ENCODE data around the gene FBXW2.
A peak's percentile ranks its signal among the peaks of the same experiment; 100 is the strongest.

The FBXW2 gene

DNA sequence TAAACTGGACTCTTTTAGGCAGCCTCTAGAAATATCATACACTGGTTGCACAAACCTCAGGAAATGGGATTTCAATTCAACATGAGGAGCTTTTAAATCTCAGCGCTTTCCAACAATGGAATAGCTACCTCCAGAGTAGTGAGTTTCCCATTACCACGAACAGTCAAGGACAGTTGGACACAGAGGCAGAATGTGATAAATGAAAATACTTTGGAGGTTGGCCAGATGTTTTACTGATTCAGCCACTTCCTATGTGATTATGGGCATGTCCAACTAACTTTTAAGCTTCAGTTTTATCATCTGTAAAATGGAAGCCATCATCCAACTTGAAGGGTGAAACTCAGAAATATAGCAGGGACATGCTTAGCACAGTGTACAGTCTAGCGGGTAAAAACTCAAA, 2.1 kb downstream of the FBXW2 start:
- H3K9ac ChIP-seq (ENCODE audit: insufficient read length) = no peak overlapping the region
- no peak overlapping the region for H3K27ac ChIP-seq
- DNase-seq (ENCODE audit: low read depth, low spot score) = no peak
- no peak for TF ChIP-seq POLR2AphosphoS5 (IDR thresholded peaks at IDR 0.05; ENCODE audit: borderline replicate concordance, low read depth, low read length)
- no peak for TF ChIP-seq EZH2 (IDR thresholded peaks at IDR 0.05)
- no peak for TF ChIP-seq FOXP2 (optimal IDR thresholded peaks at IDR 0.05; ENCODE audit: control extremely low read depth, extremely low read length, insufficient read depth)
- H3K9me3 ChIP-seq (ENCODE audit: low read depth, low read length) = no peaks in the 10 kb centered on the region
- H3K36me3 ChIP-seq (ENCODE audit: insufficient read depth, low read length) = peaks cover 33% of the 10 kb centered on the region
- no peak overlapping the region for H3K4me3 ChIP-seq

DNA sequence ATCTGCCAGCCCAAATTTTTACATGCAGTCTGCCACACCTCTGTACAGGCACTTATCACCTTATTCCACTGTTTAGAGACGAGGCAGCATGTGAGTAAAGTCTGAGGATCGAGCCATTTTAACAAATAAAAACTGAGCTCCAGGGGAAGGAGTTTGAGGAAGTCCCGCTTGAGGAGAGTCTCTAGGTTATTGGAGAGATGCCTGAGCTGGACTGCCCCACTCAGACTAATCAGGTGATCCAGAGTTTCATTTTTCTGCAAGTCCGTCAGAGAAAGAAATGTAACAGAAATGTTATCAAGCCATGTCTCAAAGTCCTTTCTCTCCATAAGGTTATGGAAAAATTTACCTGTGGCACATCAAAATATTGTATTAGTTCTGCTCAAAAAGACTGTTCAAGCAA, 5.3 kb downstream of the FBXW2 start:
- Histone ChIP-seq H3K9me3 (ENCODE audit: low read depth, low read length) (no peaks in the 10 kb centered on the region), H3K9ac (ENCODE audit: insufficient read length) (no peak overlapping the region), H3K27ac (no peak overlapping the region), H3K36me3 (ENCODE audit: insufficient read depth, low read length) (peaks cover 44% of the 10 kb centered on the region), H3K4me3 (no peak overlapping the region)
- TF ChIP-seq POLR2AphosphoS5 (IDR thresholded peaks at IDR 0.05; ENCODE audit: borderline replicate concordance, low read depth, low read length) = no peak
- no peak for TF ChIP-seq FOXP2 (optimal IDR thresholded peaks at IDR 0.05; ENCODE audit: control extremely low read depth, extremely low read length, insufficient read depth)
- no peak for TF ChIP-seq EZH2 (IDR thresholded peaks at IDR 0.05)
- DNase-seq (ENCODE audit: low read depth, low spot score) = no peak

DNA sequence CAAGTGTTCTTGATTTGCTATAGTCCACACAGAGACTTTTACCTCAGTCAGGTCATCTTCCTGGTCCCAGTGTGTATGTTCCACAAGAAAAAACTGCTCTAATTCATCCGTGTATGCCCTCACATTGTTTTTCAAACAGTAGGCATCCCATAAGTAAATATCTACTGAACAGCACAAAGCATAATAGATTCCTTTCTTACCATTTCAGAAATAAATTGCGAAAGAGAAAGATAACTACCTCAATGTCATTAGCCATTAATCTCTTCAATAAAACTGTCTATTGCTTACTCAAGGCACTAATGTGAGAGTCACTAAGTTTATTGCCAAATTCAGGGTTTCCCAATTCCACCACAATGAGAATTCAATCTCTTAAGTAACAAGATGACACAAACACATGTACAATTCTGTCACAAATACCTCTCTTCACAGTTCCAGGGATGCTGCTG, 9.6 kb downstream of the FBXW2 start:
- peak; percentile 16 for DNase-seq (ENCODE audit: low read depth, low spot score)
- peak overlapping the region; percentile 61 for H3K27ac ChIP-seq
- H3K36me3 ChIP-seq (ENCODE audit: insufficient read depth, low read length) = peaks cover 59% of the 10 kb centered on the region
- no peak overlapping the region for H3K4me3 ChIP-seq
- no peak overlapping the region for H3K9ac ChIP-seq (ENCODE audit: insufficient read length)
- TF ChIP-seq POLR2AphosphoS5 (IDR thresholded peaks at IDR 0.05; ENCODE audit: borderline replicate concordance, low read depth, low read length) = no peak
- no peak for TF ChIP-seq EZH2 (IDR thresholded peaks at IDR 0.05)
- TF ChIP-seq FOXP2 (optimal IDR thresholded peaks at IDR 0.05; ENCODE audit: control extremely low read depth, extremely low read length, insufficient read depth) = no peak
- no peaks in the 10 kb centered on the region for H3K9me3 ChIP-seq (ENCODE audit: low read depth, low read length)

DNA sequence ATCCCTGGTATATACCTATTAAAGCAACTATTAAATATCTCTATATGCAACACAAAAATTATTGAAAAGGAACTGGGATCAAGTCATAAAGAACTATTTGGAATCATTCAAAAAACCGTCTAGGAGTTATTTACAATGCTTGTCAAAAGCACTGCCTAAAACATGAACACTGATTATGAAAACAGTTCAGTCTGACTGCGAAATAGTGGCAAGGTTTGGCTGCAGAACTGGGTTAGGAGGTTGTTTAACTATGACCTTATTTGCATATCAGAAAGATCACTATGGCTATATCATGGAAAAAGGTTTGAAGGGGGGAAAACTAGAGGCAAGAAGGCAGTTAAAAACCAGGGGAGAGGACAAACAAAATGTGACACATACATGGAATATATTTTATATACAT, 12.0 kb downstream of the FBXW2 start:
- no peak overlapping the region for H3K4me3 ChIP-seq
- peaks cover 59% of the 10 kb centered on the region for H3K36me3 ChIP-seq (ENCODE audit: insufficient read depth, low read length)
- no peak for DNase-seq (ENCODE audit: low read depth, low spot score)
- no peak for TF ChIP-seq EZH2 (IDR thresholded peaks at IDR 0.05)
- no peak for TF ChIP-seq POLR2AphosphoS5 (IDR thresholded peaks at IDR 0.05; ENCODE audit: borderline replicate concordance, low read depth, low read length)
- H3K9ac ChIP-seq (ENCODE audit: insufficient read length) = no peak overlapping the region
- H3K27ac ChIP-seq = no peak overlapping the region
- no peaks in the 10 kb centered on the region for H3K9me3 ChIP-seq (ENCODE audit: low read depth, low read length)

DNA sequence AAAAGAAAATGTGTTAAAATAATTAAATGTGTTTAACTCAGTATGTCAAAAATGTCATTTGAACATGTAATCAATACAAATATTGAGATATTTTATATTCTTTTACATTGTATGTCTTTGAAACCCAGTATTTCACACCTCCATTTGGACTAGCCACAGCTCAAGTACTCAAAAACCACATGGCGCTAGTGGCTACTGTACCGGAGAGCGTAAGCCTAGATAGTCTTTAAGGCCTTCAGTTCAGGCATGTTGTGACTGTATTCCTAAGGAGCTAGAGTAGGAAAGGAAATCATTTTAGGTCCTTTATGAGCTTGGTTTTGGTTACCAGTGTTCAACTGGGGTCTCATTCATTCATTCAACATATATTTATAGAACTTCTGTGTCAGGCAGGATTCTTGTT, 12.8 kb downstream of the FBXW2 start:
- no peak for DNase-seq (ENCODE audit: low read depth, low spot score)
- Histone ChIP-seq H3K9me3 (ENCODE audit: low read depth, low read length) (no peaks in the 10 kb centered on the region), H3K36me3 (ENCODE audit: insufficient read depth, low read length) (peaks cover 62% of the 10 kb centered on the region), H3K9ac (ENCODE audit: insufficient read length) (no peak overlapping the region), H3K27ac (no peak overlapping the region), H3K4me3 (no peak overlapping the region)
- TF ChIP-seq POLR2AphosphoS5 (IDR thresholded peaks at IDR 0.05; ENCODE audit: borderline replicate concordance, low read depth, low read length) (no peak), FOXP2 (optimal IDR thresholded peaks at IDR 0.05; ENCODE audit: control extremely low read depth, extremely low read length, insufficient read depth) (no peak), EZH2 (IDR thresholded peaks at IDR 0.05) (no peak)

DNA sequence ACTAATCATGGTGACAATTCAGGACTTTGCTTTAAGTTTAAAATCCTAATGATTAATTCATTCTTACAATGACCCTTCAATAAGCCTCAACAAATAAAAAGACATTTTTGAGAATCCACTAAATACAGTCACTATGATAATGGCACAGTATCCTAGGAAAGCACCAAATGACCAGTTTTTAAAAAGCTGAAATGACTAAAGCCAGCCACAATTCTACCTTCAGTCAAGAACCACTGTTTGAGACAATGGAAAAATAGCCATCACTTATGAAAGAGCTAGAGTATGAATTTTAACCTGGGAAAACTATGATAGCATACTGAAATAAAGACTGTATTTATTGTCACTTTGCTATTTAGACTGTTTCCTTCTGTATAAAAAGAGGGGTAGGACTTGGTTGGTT, 14.0 kb downstream of the FBXW2 start:
- H3K9ac ChIP-seq (ENCODE audit: insufficient read length) = no peak overlapping the region
- no peak overlapping the region for H3K27ac ChIP-seq
- H3K4me3 ChIP-seq = no peak overlapping the region
- no peak for DNase-seq (ENCODE audit: low read depth, low spot score)
- TF ChIP-seq EZH2 (IDR thresholded peaks at IDR 0.05) (no peak), POLR2AphosphoS5 (IDR thresholded peaks at IDR 0.05; ENCODE audit: borderline replicate concordance, low read depth, low read length) (no peak), FOXP2 (optimal IDR thresholded peaks at IDR 0.05; ENCODE audit: control extremely low read depth, extremely low read length, insufficient read depth) (no peak)
- no peaks in the 10 kb centered on the region for H3K9me3 ChIP-seq (ENCODE audit: low read depth, low read length)
- peaks cover 66% of the 10 kb centered on the region for H3K36me3 ChIP-seq (ENCODE audit: insufficient read depth, low read length)

DNA sequence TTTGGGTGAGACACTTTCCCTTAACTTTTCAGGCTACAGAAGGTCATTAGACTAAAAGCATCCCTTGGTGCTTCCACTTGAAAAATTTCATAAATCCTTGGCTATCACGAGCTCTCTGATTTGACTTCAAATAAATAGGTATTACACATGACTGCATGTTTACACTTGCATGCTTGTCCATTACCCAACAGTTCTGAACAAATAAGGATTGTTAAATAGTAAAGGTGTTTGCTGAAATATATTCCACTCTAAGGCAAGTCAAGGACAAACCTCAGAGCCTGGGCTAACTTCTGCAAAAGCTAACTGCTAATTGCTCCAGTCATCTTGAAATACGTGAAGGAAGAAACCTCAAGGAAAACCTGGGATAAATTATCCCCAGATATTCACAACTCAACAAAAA, 14.5 kb downstream of the FBXW2 start:
- Histone ChIP-seq H3K27ac (no peak overlapping the region), H3K9ac (ENCODE audit: insufficient read length) (no peak overlapping the region), H3K9me3 (ENCODE audit: low read depth, low read length) (no peaks in the 10 kb centered on the region), H3K4me3 (no peak overlapping the region), H3K36me3 (ENCODE audit: insufficient read depth, low read length) (peaks cover 66% of the 10 kb centered on the region)
- no peak for TF ChIP-seq FOXP2 (optimal IDR thresholded peaks at IDR 0.05; ENCODE audit: control extremely low read depth, extremely low read length, insufficient read depth)
- no peak for TF ChIP-seq POLR2AphosphoS5 (IDR thresholded peaks at IDR 0.05; ENCODE audit: borderline replicate concordance, low read depth, low read length)
- no peak for TF ChIP-seq EZH2 (IDR thresholded peaks at IDR 0.05)
- no peak for DNase-seq (ENCODE audit: low read depth, low spot score)

DNA sequence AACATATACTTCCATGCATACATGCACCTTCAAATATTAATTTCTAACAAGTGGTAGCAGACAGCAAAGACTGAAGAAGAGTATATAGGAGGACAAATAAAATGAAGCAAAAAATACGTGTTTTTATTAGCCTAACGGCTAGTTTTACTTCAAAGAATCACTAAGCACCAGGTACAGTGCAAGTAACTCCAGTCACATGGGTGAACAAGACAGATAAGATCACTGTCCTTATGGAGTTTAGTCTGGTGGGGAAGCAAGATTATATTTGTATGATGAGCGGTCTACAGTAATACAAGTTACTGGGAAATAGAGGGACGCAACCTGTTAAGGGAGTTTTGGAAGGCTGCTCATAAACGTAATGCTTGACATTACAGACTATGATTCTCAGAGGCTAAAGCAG, 16.0 kb downstream of the FBXW2 start:
- H3K36me3 ChIP-seq (ENCODE audit: insufficient read depth, low read length) = peaks cover 62% of the 10 kb centered on the region
- no peaks in the 10 kb centered on the region for H3K9me3 ChIP-seq (ENCODE audit: low read depth, low read length)
- TF ChIP-seq FOXP2 (optimal IDR thresholded peaks at IDR 0.05; ENCODE audit: control extremely low read depth, extremely low read length, insufficient read depth) (no peak), POLR2AphosphoS5 (IDR thresholded peaks at IDR 0.05; ENCODE audit: borderline replicate concordance, low read depth, low read length) (no peak), EZH2 (IDR thresholded peaks at IDR 0.05) (no peak)
- H3K27ac ChIP-seq = no peak overlapping the region
- DNase-seq (ENCODE audit: low read depth, low spot score) = no peak
- no peak overlapping the region for H3K4me3 ChIP-seq
- no peak overlapping the region for H3K9ac ChIP-seq (ENCODE audit: insufficient read length)

DNA sequence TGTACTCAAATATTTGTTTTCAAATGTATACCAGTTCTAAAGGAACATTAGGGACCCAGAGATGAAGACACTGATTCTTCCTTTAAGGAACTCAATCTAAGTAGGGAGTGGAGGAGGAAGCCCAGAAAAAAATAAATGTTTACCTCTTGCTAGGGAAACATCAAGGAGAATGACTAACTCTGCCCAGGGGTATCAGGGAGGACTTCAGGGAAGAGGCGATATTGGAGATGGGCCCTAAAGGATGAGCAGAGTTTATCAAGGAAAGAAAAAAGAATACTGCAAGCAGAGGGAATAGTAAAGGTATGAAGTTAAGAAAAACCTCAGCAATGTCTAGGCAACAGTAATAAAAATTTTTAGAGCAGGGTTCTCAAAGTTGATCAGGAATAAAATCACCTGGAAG, 16.4 kb downstream of the FBXW2 start:
- peaks cover 62% of the 10 kb centered on the region for H3K36me3 ChIP-seq (ENCODE audit: insufficient read depth, low read length)
- no peak overlapping the region for H3K4me3 ChIP-seq
- TF ChIP-seq EZH2 (IDR thresholded peaks at IDR 0.05) = no peak
- no peak for TF ChIP-seq FOXP2 (optimal IDR thresholded peaks at IDR 0.05; ENCODE audit: control extremely low read depth, extremely low read length, insufficient read depth)
- no peak for TF ChIP-seq POLR2AphosphoS5 (IDR thresholded peaks at IDR 0.05; ENCODE audit: borderline replicate concordance, low read depth, low read length)
- no peak overlapping the region for H3K9ac ChIP-seq (ENCODE audit: insufficient read length)
- no peak overlapping the region for H3K27ac ChIP-seq
- no peak for DNase-seq (ENCODE audit: low read depth, low spot score)
- no peaks in the 10 kb centered on the region for H3K9me3 ChIP-seq (ENCODE audit: low read depth, low read length)
